H1 (cell line): ENCODE results near the gene CCDC127.

Experiments used
- BRCA1 ChIP-seq: IDR thresholded peaks from 2 replicates; pipeline ENCODE4 v1.6.1; 2012; ENCODE audit warnings: low read depth, low read length, improper control_type of control experiment
- CBX5 ChIP-seq: fragments of 300-800, 300-1000 bp; sonication (generic); IDR thresholded peaks from 2 replicates; pipeline ENCODE4 v1.7.1; 2016; ENCODE audit warnings: antibody characterized with exemption, low read length, low read depth
- EZH2 ChIP-seq: fragments of 200-600 bp; sonication (generic); IDR thresholded peaks from 2 replicates; pipeline ENCODE4 v1.7.1; 2012; ENCODE audit warnings: low read depth, mild to moderate bottlenecking, moderate library complexity, low read length, inconsistent platforms; ENCODE audit not compliant: severe bottlenecking
- MAFK ChIP-seq: IDR thresholded peaks from 2 replicates; pipeline ENCODE4 v1.6.1; 2012; ENCODE audit warnings: low read depth, mild to moderate bottlenecking, improper control_type of control experiment, low read length
- RXRA ChIP-seq: IDR thresholded peaks from 2 replicates; pipeline ENCODE4 v1.6.1; 2011; ENCODE audit warnings: low read depth, mild to moderate bottlenecking, low read length, moderate library complexity; ENCODE audit not compliant: insufficient read depth
- TCF12 ChIP-seq: IDR thresholded peaks from 2 replicates; pipeline ENCODE4 v1.6.1; 2011; ENCODE audit warnings: low read depth, mild to moderate bottlenecking, low read length
- TF ChIP-seq, protein P1 (sequence below), 3 experiments: IDR thresholded peaks; 1 replicate in 2 of 3; 2 replicates in 1 of 3; pipeline versions ENCODE4 v1.5.1 to v1.6.1; 2011; ENCODE audit warnings: low read length in 3 of 3, mild to moderate bottlenecking in 3 of 3, inconsistent platforms in 2 of 3, low read depth in 1 of 3, moderate library complexity in 1 of 3; ENCODE audit not compliant: insufficient read depth in 1 of 3; ENCODE audit errors: control extremely low read depth in 1 of 3
- TF ChIP-seq, protein P2 (sequence below): IDR thresholded peaks from 2 replicates; pipeline ENCODE4 v1.6.1; 2011; ENCODE audit warnings: low read length, improper control_type of control experiment
- TF ChIP-seq, protein P3 (sequence below): fragments of 300-600 bp; sonication (generic); IDR thresholded peaks from 2 replicates; pipeline ENCODE4 v1.7.1; 2012; ENCODE audit warnings: low read length, moderate library complexity, mild to moderate bottlenecking, inconsistent platforms; ENCODE audit not compliant: insufficient replicate concordance

DNA sequence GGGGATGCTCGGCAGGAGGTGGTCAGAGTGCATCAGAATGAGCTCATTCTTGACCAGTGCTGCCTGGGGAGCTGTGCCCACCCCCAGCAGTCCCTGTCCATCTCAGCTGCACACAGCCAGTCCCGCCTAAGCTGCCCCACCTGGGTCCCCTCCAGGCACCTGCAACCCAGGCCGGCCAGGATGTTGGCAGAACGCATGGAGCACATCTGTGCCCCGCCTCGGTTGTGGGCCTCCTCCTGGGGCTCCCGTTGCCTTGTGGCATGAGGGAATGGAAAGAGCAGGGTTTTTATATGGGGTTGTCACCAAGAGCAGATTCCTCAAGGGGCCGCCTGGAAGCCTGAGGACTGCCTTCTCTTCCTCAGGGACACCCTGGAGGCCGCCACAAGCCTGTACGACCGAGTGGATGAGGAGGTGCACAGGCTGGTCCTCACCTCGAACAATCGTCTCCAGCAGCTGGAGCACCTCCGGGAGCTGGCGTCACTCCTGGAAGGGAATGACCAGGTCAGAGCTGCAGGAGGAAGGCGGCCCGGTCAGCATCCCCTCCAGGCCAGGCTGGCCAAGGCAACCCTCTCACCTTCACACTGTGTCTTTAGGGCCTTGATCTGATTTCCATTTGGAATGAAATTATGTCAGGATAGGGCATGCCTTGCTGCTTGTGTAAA lies 61.4 kb downstream of the CCDC127 start:
- TF ChIP-seq, protein P1, sequence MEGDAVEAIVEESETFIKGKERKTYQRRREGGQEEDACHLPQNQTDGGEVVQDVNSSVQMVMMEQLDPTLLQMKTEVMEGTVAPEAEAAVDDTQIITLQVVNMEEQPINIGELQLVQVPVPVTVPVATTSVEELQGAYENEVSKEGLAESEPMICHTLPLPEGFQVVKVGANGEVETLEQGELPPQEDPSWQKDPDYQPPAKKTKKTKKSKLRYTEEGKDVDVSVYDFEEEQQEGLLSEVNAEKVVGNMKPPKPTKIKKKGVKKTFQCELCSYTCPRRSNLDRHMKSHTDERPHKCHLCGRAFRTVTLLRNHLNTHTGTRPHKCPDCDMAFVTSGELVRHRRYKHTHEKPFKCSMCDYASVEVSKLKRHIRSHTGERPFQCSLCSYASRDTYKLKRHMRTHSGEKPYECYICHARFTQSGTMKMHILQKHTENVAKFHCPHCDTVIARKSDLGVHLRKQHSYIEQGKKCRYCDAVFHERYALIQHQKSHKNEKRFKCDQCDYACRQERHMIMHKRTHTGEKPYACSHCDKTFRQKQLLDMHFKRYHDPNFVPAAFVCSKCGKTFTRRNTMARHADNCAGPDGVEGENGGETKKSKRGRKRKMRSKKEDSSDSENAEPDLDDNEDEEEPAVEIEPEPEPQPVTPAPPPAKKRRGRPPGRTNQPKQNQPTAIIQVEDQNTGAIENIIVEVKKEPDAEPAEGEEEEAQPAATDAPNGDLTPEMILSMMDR (IDR thresholded peaks at IDR 0.05; ENCODE audit: control extremely low read depth in 1 of 3, insufficient read depth in 1 of 3, low read depth in 1 of 3, low read length in 3 of 3): no peak
- no peak for TF ChIP-seq RXRA
- no peak for TF ChIP-seq TCF12
- no peak for TF ChIP-seq CBX5
- TF ChIP-seq EZH2: no peak
- TF ChIP-seq, protein P2, sequence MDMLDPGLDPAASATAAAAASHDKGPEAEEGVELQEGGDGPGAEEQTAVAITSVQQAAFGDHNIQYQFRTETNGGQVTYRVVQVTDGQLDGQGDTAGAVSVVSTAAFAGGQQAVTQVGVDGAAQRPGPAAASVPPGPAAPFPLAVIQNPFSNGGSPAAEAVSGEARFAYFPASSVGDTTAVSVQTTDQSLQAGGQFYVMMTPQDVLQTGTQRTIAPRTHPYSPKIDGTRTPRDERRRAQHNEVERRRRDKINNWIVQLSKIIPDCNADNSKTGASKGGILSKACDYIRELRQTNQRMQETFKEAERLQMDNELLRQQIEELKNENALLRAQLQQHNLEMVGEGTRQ: no peak
- TF ChIP-seq BRCA1: no peak
- TF ChIP-seq MAFK: no peak
- TF ChIP-seq, protein P3, sequence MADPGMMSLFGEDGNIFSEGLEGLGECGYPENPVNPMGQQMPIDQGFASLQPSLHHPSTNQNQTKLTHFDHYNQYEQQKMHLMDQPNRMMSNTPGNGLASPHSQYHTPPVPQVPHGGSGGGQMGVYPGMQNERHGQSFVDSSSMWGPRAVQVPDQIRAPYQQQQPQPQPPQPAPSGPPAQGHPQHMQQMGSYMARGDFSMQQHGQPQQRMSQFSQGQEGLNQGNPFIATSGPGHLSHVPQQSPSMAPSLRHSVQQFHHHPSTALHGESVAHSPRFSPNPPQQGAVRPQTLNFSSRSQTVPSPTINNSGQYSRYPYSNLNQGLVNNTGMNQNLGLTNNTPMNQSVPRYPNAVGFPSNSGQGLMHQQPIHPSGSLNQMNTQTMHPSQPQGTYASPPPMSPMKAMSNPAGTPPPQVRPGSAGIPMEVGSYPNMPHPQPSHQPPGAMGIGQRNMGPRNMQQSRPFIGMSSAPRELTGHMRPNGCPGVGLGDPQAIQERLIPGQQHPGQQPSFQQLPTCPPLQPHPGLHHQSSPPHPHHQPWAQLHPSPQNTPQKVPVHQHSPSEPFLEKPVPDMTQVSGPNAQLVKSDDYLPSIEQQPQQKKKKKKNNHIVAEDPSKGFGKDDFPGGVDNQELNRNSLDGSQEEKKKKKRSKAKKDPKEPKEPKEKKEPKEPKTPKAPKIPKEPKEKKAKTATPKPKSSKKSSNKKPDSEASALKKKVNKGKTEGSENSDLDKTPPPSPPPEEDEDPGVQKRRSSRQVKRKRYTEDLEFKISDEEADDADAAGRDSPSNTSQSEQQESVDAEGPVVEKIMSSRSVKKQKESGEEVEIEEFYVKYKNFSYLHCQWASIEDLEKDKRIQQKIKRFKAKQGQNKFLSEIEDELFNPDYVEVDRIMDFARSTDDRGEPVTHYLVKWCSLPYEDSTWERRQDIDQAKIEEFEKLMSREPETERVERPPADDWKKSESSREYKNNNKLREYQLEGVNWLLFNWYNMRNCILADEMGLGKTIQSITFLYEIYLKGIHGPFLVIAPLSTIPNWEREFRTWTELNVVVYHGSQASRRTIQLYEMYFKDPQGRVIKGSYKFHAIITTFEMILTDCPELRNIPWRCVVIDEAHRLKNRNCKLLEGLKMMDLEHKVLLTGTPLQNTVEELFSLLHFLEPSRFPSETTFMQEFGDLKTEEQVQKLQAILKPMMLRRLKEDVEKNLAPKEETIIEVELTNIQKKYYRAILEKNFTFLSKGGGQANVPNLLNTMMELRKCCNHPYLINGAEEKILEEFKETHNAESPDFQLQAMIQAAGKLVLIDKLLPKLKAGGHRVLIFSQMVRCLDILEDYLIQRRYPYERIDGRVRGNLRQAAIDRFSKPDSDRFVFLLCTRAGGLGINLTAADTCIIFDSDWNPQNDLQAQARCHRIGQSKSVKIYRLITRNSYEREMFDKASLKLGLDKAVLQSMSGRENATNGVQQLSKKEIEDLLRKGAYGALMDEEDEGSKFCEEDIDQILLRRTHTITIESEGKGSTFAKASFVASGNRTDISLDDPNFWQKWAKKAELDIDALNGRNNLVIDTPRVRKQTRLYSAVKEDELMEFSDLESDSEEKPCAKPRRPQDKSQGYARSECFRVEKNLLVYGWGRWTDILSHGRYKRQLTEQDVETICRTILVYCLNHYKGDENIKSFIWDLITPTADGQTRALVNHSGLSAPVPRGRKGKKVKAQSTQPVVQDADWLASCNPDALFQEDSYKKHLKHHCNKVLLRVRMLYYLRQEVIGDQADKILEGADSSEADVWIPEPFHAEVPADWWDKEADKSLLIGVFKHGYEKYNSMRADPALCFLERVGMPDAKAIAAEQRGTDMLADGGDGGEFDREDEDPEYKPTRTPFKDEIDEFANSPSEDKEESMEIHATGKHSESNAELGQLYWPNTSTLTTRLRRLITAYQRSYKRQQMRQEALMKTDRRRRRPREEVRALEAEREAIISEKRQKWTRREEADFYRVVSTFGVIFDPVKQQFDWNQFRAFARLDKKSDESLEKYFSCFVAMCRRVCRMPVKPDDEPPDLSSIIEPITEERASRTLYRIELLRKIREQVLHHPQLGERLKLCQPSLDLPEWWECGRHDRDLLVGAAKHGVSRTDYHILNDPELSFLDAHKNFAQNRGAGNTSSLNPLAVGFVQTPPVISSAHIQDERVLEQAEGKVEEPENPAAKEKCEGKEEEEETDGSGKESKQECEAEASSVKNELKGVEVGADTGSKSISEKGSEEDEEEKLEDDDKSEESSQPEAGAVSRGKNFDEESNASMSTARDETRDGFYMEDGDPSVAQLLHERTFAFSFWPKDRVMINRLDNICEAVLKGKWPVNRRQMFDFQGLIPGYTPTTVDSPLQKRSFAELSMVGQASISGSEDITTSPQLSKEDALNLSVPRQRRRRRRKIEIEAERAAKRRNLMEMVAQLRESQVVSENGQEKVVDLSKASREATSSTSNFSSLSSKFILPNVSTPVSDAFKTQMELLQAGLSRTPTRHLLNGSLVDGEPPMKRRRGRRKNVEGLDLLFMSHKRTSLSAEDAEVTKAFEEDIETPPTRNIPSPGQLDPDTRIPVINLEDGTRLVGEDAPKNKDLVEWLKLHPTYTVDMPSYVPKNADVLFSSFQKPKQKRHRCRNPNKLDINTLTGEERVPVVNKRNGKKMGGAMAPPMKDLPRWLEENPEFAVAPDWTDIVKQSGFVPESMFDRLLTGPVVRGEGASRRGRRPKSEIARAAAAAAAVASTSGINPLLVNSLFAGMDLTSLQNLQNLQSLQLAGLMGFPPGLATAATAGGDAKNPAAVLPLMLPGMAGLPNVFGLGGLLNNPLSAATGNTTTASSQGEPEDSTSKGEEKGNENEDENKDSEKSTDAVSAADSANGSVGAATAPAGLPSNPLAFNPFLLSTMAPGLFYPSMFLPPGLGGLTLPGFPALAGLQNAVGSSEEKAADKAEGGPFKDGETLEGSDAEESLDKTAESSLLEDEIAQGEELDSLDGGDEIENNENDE: no peak
